GM10248 (cell line): Measurements from ENCODE around the gene TPST1.

Experiments
- CTCF ChIA-PET: fragments of 300-600 bp; sonication (Branson Sonifier 250); formaldehyde crosslinking; extraction: SDS; loops from one replicate; lab custom pipeline; 2021; ENCODE audit warnings: antibody characterized with exemption; lab: Yijun Ruan, JAX
- POLR2A ChIA-PET: fragments of 350-650 bp; sonication (Branson Sonifier 250); formaldehyde crosslinking; extraction: SDS; loops from one replicate; lab custom pipeline; 2020; ENCODE audit warnings: antibody characterized with exemption; lab: Yijun Ruan, JAX
- DNase-seq: peaks from one replicate; pipeline ENCODE4 v3.0.0; 2012; ENCODE audit errors: extremely low spot score
- TF ChIP-seq, protein P1 (sequence below): IDR thresholded peaks from 2 replicates; pipeline ENCODE4 v1.5.1; 2012; ENCODE audit warnings: mild to moderate bottlenecking, low read depth; ENCODE audit errors: extremely low read depth, missing control alignments, control extremely low read depth

The TPST1 gene

DNA sequence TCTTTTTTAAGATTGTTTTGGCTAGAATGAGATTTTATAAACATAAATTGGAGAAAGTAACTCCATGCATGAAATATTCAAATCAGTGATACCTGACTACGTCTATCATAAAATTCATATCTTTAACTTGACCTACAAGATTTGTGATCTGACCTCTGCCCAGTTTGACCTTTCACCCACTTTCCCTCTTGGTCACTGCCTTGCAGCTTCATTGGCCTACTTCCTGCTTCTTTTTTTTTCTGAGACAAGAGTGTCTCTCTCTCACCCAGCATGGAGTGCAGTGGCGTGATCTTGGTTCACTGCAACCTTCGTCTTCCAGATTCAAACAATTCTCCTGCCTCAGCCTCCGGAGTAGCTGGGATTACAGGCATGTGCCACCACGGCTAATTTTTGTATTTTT lies 28.5 kb downstream of the TPST1 start:
- DNase-seq, result no peak
- POLR2A ChIA-PET, result no interaction called here
- CTCF ChIA-PET, result interaction anchor here (1.0 to 1.6 kb wide), 2 partner anchors 10 to 13 kb away, joined by 3 read pairs; no protein-coding TSS in a partner anchor
- TF ChIP-seq, protein P1, sequence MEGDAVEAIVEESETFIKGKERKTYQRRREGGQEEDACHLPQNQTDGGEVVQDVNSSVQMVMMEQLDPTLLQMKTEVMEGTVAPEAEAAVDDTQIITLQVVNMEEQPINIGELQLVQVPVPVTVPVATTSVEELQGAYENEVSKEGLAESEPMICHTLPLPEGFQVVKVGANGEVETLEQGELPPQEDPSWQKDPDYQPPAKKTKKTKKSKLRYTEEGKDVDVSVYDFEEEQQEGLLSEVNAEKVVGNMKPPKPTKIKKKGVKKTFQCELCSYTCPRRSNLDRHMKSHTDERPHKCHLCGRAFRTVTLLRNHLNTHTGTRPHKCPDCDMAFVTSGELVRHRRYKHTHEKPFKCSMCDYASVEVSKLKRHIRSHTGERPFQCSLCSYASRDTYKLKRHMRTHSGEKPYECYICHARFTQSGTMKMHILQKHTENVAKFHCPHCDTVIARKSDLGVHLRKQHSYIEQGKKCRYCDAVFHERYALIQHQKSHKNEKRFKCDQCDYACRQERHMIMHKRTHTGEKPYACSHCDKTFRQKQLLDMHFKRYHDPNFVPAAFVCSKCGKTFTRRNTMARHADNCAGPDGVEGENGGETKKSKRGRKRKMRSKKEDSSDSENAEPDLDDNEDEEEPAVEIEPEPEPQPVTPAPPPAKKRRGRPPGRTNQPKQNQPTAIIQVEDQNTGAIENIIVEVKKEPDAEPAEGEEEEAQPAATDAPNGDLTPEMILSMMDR, result no peak

DNA sequence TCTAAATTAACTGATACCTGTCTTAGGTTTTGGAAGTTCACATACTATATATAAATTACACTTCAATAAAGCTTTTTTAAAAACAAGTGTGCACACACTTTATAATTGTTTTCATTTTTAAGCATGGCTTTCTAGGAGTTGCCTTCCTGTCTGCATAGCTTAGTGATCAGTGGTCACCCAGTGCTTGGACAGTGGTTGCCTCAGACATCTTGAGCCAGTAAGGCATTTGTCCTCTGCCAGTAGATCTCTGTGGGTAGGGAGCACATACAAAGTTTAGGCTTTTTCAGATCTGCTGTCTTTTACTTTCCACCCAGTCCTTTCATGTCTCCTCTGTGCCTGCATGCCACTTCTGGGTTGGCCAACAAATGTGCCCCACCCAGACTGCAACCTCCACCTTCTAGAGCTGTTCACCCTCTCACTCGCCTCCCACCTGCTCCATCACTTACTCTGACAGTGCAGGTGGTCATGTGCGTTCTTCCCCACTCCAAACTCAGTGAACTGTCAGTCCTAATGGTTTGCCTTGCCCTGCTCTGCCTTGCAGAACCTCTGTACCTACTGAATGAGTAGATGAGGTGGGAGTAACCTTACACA lies 31.7 kb downstream of the TPST1 start:
- no peak for DNase-seq
- TF ChIP-seq, protein P1, result no peak
- ChIA-PET POLR2A (no interaction called here), CTCF (interaction anchor here (1.0 to 2.0 kb wide), 4 partner anchors 9 to 52 kb away, joined by 3 to 4 read pairs (median 4); no protein-coding TSS in a partner anchor)

DNA sequence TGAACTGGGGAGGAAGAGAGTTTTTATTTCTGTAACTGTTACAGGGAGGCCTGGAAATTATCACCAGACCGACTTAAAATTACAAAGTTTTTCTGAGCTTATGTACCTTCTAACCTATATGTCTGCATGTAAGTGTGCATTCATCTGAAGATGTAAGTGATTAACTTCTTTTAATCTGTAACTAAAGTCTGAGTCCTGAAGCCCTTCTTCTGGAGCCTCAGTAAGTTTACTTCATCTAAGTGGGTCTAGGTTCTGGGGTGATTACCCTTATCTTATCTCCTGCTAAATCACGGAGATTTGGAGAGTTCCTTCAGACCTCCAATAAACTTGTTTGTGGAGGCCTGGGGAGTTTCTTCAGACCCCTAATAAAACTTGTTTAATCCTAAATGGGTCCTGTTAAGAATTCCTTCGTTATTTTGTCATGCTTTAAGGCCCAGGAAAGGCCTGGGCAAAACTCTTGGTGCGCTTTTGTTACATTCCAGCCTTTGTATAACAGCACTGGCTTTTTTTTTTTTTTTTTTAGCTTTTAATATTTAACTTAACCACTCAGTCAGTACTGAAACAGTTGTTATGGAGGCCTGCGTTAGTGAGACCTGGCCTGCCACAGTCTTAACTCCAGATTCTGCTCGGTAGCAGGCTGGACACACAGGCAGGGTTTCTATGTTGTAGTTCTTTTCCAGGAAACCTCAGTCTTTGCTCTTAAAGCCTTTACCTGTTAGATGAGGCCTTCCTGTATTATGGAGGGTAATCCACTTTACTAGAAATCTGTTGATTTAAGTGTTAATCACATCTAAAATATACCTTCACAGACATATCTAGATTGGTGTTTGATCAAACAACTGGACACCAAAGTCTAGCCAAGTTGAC lies 33.0 kb downstream of the TPST1 start:
- POLR2A ChIA-PET, result interaction anchor here (0.5 kb wide), 1 partner anchor 16 kb away, joined by 5 read pairs; no protein-coding TSS in a partner anchor
- TF ChIP-seq, protein P1, result no peak
- CTCF ChIA-PET, result interaction anchor here (1.6 to 2.0 kb wide), 2 partner anchors 14 to 34 kb away, joined by 4 read pairs; no protein-coding TSS in a partner anchor
- DNase-seq, result no peak

DNA sequence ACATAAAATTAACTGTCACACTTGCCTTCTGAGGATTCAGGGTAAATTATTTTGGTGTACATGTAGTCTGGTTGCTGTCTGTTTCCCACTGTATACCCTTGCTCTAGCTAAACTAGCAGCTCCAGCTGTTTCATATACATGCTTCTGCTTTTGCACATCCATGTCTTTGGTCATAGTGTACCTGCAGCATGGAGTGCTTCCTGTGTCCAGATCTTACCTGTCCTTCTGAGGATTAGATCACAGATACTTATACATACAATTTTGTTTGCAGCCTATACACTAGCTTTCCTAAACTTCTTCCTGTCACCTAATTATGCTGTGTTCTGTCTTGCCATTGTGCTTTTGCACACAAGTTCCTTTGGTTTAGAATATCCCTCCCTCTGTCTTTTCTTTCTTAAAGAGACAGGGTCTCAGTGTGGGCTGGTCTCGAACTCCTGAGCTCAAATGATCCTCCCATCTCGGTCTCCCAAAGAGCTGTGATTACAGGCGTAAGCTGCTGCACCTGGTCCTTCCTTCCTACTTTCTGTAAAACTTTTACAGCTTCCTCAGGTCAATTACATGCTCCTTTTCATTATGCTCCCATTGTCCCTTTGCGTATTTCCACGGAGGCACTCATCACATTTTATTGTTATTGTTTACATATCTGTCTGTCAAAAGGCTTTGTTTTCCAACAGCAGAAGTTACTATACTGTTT lies 33.8 kb downstream of the TPST1 start:
- CTCF ChIA-PET, result interaction anchor here (1.1 to 1.5 kb wide), 2 partner anchors 15 to 135 kb away, joined by 3 to 4 read pairs; no protein-coding TSS in a partner anchor
- POLR2A ChIA-PET, result interaction anchor here (0.5 kb wide), 1 partner anchor 17 kb away, joined by 5 read pairs; no protein-coding TSS in a partner anchor
- DNase-seq, result no peak
- TF ChIP-seq, protein P1, result no peak

DNA sequence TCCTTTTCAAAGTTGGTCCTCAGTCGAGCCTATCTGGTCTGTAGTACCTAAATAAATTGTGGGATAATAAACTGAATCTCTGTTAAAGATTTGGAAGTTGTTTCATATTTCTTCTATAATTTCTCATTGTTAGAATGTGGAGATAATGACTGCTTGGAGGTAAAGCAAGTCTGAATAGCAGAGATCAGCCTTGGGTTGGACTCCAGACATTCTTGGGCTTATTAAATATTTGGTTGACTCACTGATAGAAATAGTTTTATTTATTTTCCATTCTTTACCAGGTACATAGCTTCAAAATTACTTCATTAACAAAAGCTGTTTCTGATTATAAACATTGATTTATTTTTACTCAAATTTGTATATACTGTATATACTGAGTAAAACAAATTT lies 34.3 kb downstream of the TPST1 start:
- ChIA-PET CTCF (interaction anchor here (1.1 to 1.5 kb wide), 2 partner anchors 16 to 135 kb away, joined by 3 to 4 read pairs; no protein-coding TSS in a partner anchor), POLR2A (no interaction called here)
- TF ChIP-seq, protein P1, result no peak
- no peak for DNase-seq

DNA sequence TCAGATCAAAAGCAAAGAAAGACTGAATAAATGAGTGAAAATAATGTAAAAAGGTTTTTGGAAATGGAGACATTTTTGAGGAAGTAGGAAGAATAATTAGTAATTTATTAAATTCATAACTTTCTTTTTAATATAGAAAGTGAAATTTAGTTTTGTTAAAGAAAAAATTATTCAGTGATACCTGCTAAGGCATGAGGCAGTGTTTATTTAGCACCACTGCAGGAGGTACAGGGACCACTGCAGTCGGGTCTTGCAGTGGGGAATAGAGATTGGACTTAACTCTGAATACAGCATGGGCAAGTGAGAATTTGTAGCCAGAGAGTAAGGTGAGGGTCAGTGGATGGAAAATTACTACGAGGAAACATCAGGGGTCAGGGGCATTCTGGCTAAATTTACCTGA lies 39.9 kb downstream of the TPST1 start:
- CTCF ChIA-PET, result no interaction called here
- DNase-seq, result no peak
- TF ChIP-seq, protein P1, result no peak
- POLR2A ChIA-PET, result no interaction called here
